ENCODE results near the gene DEPDC5.
"Not testable (repeated sequence)": the region's sequence is repeated elsewhere in the genome, so short reads cannot be mapped to it uniquely, and the experiment has no call there.

Gene DEPDC5

GRCh38 chr22:31753634-31754501, at the start of gene DEPDC5:
Gene DEPDC5, plus strand, starts transcription at chr22:31754019. Its CDS starts 903 bp downstream, at chr22:31754922.
- peak; percentile 96 for DNase-seq (ENCODE audit: low spot score)

- no peak for DNase-seq (ENCODE audit: low spot score)
Measured at GRCh38 chr22:31707519-31707918, 46.3 kb upstream of the DEPDC5 start.

GRCh38 chr22:31711226-31711625, 42.6 kb upstream of the DEPDC5 start:
- DNase-seq (ENCODE audit: low spot score): not testable (repeated sequence)

- DNase-seq (ENCODE audit: low spot score): no peak
Measured at GRCh38 chr22:31715147-31715778, 38.6 kb upstream of the DEPDC5 start.

- DNase-seq (ENCODE audit: low spot score): no peak
Measured at GRCh38 chr22:31719850-31720471, 33.9 kb upstream of the DEPDC5 start.

GRCh38 chr22:31723723-31724122, 30.1 kb upstream of the DEPDC5 start:
- no peak for DNase-seq (ENCODE audit: low spot score)

- DNase-seq (ENCODE audit: low spot score): no peak
Measured at GRCh38 chr22:31726692-31727091, 27.1 kb upstream of the DEPDC5 start.

- no peak for DNase-seq (ENCODE audit: low spot score)
Measured at GRCh38 chr22:31728857-31729256, 25.0 kb upstream of the DEPDC5 start.

- DNase-seq (ENCODE audit: low spot score): no peak
Measured at GRCh38 chr22:31730344-31730711, 23.5 kb upstream of the DEPDC5 start.

GRCh38 chr22:31732089-31732829, 21.6 kb upstream of the DEPDC5 start:
- no peak for DNase-seq (ENCODE audit: low spot score)

GRCh38 chr22:31733580-31734079, 20.2 kb upstream of the DEPDC5 start:
- no peak for DNase-seq (ENCODE audit: low spot score)

GRCh38 chr22:31734512-31734911, 19.3 kb upstream of the DEPDC5 start:
- no peak for DNase-seq (ENCODE audit: low spot score)

- no peak for DNase-seq (ENCODE audit: low spot score)
Measured at GRCh38 chr22:31736458-31736857, 17.4 kb upstream of the DEPDC5 start.

- no peak for DNase-seq (ENCODE audit: low spot score)
Measured at GRCh38 chr22:31737932-31738331, 15.9 kb upstream of the DEPDC5 start.

- DNase-seq (ENCODE audit: low spot score): no peak
Measured at GRCh38 chr22:31738566-31738965, 15.3 kb upstream of the DEPDC5 start.

GRCh38 chr22:31739795-31740201, 14.0 kb upstream of the DEPDC5 start:
- no peak for DNase-seq (ENCODE audit: low spot score)

- DNase-seq (ENCODE audit: low spot score): not testable (repeated sequence)
Measured at GRCh38 chr22:31740314-31740713, 13.5 kb upstream of the DEPDC5 start.

- no peak for DNase-seq (ENCODE audit: low spot score)
Measured at GRCh38 chr22:31742115-31742514, 11.7 kb upstream of the DEPDC5 start.

GRCh38 chr22:31742682-31743081, 11.1 kb upstream of the DEPDC5 start:
- no peak for DNase-seq (ENCODE audit: low spot score)

- DNase-seq (ENCODE audit: low spot score): no peak
Measured at GRCh38 chr22:31743871-31744270, 9.9 kb upstream of the DEPDC5 start.

GRCh38 chr22:31747441-31747840, 6.4 kb upstream of the DEPDC5 start:
- DNase-seq (ENCODE audit: low spot score): no peak

- no peak for DNase-seq (ENCODE audit: low spot score)
Measured at GRCh38 chr22:31748490-31748889, 5.3 kb upstream of the DEPDC5 start.

Measured in germinal center (tissue), 1 donor.